Effector memory CD4-positive, alpha-beta T cell (primary cell): ENCODE measurements around the gene CADPS.

Source experiments
- DNase-seq, 3 donors: peaks; one replicate each; pipeline ENCODE4 v3.0.0-alpha.2; 2020
- H3K27ac ChIP-seq: 2 replicates; pipeline ENCODE4 v1.7.0; 2013; ENCODE audit warnings: mild to moderate bottlenecking, low read length, moderate library complexity; ENCODE audit not compliant: insufficient read depth, poor library complexity, severe bottlenecking
- H3K27me3 ChIP-seq: replicated peaks from 2 replicates; pipeline ENCODE4 v1.7.0; 2013; ENCODE audit warnings: mild to moderate bottlenecking, low read length; ENCODE audit not compliant: insufficient read depth, control insufficient read depth, poor library complexity, severe bottlenecking
- H3K36me3 ChIP-seq: 2 replicates; pipeline ENCODE4 v1.7.0; 2013; ENCODE audit warnings: mild to moderate bottlenecking, low read length, moderate library complexity; ENCODE audit not compliant: control insufficient read depth, insufficient read depth
- H3K4me1 ChIP-seq: 2 replicates; pipeline ENCODE4 v1.7.0; 2013; ENCODE audit warnings: low read length, mild to moderate bottlenecking; ENCODE audit not compliant: control insufficient read depth, insufficient read depth, poor library complexity, severe bottlenecking
- H3K4me3 ChIP-seq: 2 replicates; pipeline ENCODE4 v1.7.0; 2013; ENCODE audit warnings: low read length, low read depth, mild to moderate bottlenecking; ENCODE audit not compliant: insufficient read depth, poor library complexity, severe bottlenecking
- H3K9me3 ChIP-seq: 2 replicates; pipeline ENCODE4 v1.7.0; 2013; ENCODE audit warnings: mild to moderate bottlenecking, low read length, moderate library complexity; ENCODE audit not compliant: control insufficient read depth

CADPS gene

DNA sequence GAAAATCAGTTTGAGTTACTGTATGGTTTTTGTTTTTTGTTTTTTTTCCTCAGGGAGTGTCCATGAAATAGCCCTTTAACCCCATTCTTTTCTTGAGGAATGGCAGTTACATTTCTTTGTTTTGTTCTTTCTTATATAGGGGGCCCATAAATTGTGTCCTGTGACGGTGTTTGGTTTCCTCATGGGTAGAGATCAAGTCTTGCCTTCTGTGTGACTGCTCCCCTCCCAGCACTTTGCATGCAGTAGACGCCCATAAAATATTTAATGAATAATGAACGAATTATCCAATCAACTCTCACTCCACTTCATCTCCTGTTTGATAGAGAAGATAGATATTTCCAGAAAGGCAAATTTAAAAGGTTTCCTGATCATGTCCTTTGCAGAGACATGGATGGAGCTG is 78.1 kb downstream of the CADPS start:
- no peaks in the 10 kb centered on the region for H3K4me1 ChIP-seq
- H3K36me3 ChIP-seq = no peaks in the 10 kb centered on the region
- DNase-seq = no peak
- no peaks in the 10 kb centered on the region for H3K27me3 ChIP-seq
- H3K27ac ChIP-seq = no peak overlapping the region
- no peak overlapping the region for H3K4me3 ChIP-seq
- H3K9me3 ChIP-seq = no peaks in the 10 kb centered on the region

DNA sequence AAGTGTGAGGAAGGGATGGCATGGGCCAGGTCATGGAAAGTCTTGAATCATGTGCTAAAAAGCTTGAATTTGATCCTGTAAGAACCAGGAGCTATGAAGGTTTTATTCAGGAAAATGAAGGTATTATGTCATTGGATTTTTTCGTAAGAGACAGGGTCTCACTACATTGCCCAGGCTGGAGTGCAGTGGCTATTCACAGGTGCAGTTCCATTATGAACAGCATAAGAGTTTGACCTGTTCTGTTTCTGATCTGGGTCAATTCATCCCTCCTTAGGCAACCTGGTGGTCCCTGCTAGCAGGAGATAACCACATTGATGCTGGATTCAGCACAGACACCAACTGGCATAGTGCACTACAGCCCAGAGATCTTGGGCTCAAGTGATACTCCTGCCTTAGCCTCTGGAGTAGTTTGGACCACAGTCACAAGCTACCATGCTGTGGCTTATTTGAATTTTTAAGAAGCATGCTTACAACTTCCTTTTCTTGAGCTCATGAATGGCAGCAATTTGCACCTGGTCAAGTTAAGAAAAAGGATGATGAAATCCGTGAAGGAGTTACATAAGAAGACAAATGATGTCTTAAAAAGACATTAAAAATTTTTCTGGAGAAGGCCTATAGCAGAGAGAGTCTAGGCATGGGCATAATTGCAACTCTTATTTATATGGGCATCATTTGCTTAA is 79.1 kb downstream of the CADPS start:
- Histone ChIP-seq H3K27ac (no peak overlapping the region), H3K4me1 (no peaks in the 10 kb centered on the region), H3K36me3 (no peaks in the 10 kb centered on the region), H3K4me3 (no peak overlapping the region), H3K9me3 (no peaks in the 10 kb centered on the region), H3K27me3 (no peaks in the 10 kb centered on the region)
- no peak for DNase-seq

GRCh38 chr3:62793946-62794345 is 81.3 kb downstream of the CADPS start:
- no peak overlapping the region for H3K27ac ChIP-seq
- no peaks in the 10 kb centered on the region for H3K27me3 ChIP-seq
- DNase-seq = no peak
- H3K9me3 ChIP-seq = no peaks in the 10 kb centered on the region
- no peaks in the 10 kb centered on the region for H3K36me3 ChIP-seq
- H3K4me3 ChIP-seq = no peak overlapping the region
- no peaks in the 10 kb centered on the region for H3K4me1 ChIP-seq

GRCh38 chr3:62785384-62785783 is 89.8 kb downstream of the CADPS start:
- H3K4me1 ChIP-seq = no peaks in the 10 kb centered on the region
- H3K36me3 ChIP-seq = no peaks in the 10 kb centered on the region
- H3K9me3 ChIP-seq = no peaks in the 10 kb centered on the region
- H3K27me3 ChIP-seq = no peaks in the 10 kb centered on the region
- no peak for DNase-seq
- no peak overlapping the region for H3K4me3 ChIP-seq
- H3K27ac ChIP-seq = no peak overlapping the region

DNA sequence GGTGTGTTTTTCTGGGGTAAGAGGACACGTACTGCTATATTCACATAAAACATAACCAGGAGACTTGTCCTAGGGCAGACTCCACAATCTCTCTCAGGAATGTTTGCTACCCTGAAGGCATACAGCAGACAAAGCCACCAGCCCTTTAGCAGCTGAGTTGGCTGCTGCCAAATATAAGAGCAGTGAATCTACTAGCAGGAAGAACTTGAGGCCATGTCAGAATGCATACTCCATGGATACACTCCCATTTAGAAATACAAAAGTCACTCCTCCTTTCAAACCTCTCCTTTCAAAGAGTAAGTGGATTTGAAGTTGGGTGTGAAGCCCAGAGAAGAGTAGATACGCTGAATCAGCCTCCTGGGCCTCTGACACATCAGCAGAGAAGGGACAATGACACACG is 94.1 kb downstream of the CADPS start:
- Histone ChIP-seq H3K27ac (no peak overlapping the region), H3K4me1 (no peaks in the 10 kb centered on the region), H3K27me3 (no peaks in the 10 kb centered on the region), H3K4me3 (no peak overlapping the region), H3K9me3 (no peaks in the 10 kb centered on the region), H3K36me3 (no peaks in the 10 kb centered on the region)
- no peak for DNase-seq

DNA sequence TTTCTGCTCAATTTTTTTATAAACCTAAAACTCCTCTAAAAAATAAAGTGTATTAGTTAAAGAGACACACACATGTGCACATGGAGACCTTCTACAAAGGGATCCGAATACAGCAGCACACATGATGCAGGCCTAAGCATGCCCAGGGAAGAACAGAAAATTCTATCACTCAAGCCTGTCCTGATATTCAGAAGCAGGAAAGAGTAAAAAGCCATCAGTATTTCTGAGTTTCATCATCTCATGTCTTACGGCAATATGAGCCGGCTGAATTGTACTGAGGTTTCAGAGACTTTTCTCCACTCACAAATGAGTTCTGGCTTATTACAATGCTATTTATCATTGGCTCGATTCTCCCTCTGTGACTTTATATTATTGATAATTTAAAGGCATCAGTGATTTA is 97.5 kb downstream of the CADPS start:
- no peaks in the 10 kb centered on the region for H3K27me3 ChIP-seq
- no peak for DNase-seq
- H3K36me3 ChIP-seq = no peaks in the 10 kb centered on the region
- no peaks in the 10 kb centered on the region for H3K4me1 ChIP-seq
- no peak overlapping the region for H3K27ac ChIP-seq
- H3K4me3 ChIP-seq = no peak overlapping the region
- H3K9me3 ChIP-seq = no peaks in the 10 kb centered on the region

DNA sequence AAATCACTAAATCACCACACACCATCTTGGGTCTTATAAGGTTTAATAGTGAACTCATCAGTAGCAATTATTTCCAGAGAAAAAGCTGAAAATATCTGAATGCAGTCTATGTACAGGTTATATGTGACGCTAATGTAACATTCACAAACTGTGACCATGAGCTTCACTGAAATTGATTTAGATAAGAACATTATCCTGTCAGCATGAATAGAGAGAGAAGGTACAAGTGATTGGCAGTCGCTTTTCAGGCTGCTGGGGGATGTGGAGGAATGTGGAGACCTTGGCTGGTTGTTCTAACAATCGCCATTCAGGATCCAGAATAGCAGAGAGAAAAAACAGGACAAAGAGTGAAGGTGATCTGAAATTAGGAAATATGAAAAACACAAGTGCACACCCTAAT is 98.1 kb downstream of the CADPS start:
- no peak for DNase-seq
- Histone ChIP-seq H3K4me3 (no peak overlapping the region), H3K27me3 (no peaks in the 10 kb centered on the region), H3K4me1 (no peaks in the 10 kb centered on the region), H3K27ac (no peak overlapping the region), H3K36me3 (no peaks in the 10 kb centered on the region), H3K9me3 (no peaks in the 10 kb centered on the region)

DNA sequence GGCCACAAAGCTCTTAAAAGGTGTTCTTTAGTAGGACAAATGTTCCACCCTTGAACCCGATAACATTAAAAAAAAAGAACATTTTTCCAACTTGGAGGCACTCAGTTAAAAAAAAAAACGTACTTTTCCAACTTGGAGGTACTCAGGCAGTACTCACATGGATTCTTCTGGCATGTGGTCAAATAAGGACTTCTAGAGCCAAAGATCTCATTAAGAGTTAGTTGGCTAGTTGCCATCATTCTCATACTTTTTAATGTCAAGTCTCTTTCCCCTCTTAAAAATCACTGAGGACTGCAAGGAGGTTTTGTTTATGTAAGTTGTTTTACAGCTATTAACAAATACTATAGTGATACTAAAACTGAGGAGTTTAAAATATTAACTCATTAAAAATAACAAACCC is 101.0 kb downstream of the CADPS start:
- H3K4me3 ChIP-seq = no peak overlapping the region
- no peak overlapping the region for H3K27ac ChIP-seq
- no peaks in the 10 kb centered on the region for H3K4me1 ChIP-seq
- no peaks in the 10 kb centered on the region for H3K27me3 ChIP-seq
- no peaks in the 10 kb centered on the region for H3K36me3 ChIP-seq
- H3K9me3 ChIP-seq = no peaks in the 10 kb centered on the region
- no peak for DNase-seq

DNA sequence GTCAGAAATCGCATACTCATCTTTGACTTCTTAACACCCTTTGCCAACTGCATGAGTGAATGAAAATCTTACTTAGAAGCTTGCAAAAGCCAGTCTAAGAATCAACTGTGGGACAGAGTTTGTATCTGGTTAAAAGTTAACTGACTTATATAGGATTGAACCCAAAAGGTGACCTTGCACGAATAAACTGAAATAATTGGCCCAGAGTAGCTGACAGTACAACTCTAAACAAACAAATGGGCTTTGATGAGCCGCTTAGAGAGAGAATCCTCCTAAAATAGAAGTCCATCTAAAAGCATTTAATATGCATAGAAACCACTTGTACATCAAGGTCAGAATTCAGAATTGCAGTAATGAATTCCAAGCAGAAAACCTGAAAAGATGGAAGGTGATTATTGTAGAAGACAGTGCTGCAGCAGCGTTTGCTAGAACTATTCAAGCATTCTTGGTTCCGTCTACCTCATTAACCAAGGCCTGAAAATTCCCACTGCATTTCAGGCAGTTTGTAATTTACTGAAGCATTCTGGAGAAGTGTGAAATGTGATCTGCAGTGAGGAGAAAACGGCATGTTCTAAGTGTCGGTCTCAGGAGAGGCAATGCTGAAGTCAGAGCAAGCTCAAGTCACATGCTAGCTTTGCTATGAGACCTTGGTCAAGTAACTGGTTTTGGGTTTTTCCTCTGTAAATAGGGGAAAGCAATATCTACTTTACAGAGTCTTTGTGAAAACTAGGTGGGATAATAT is 103.7 kb downstream of the CADPS start:
- Histone ChIP-seq H3K4me3 (no peak overlapping the region), H3K36me3 (no peaks in the 10 kb centered on the region), H3K9me3 (no peaks in the 10 kb centered on the region), H3K27ac (no peak overlapping the region), H3K27me3 (no peaks in the 10 kb centered on the region), H3K4me1 (no peaks in the 10 kb centered on the region)
- no peak for DNase-seq

GRCh38 chr3:62768896-62769295 is 106.3 kb downstream of the CADPS start:
- Histone ChIP-seq H3K36me3 (no peaks in the 10 kb centered on the region), H3K9me3 (no peaks in the 10 kb centered on the region), H3K4me1 (no peaks in the 10 kb centered on the region), H3K27me3 (no peaks in the 10 kb centered on the region), H3K4me3 (no peak overlapping the region), H3K27ac (no peak overlapping the region)
- no peak for DNase-seq
